ENCODE results near the gene C6. TPM values are rescaled to one million over a fixed set of nuclear protein-coding genes. Genes with fewer than 3 reads are reported as not detected.

The C6 gene
- total RNA-seq (1 to 10 TPM in 3 of 4 donors, under 1 TPM in 1; 0.41 to 5.3 (median 3.5) TPM), polyA plus RNA-seq (1 to 10 TPM in 2 of 3 donors, under 1 TPM in 1; 0.52 to 2.4 (median 1.8) TPM)

GRCh38 chr5:41213340-41213739, at the start of gene C6:
Gene C6 (minus strand): TSS chr5:41213532. CDS start chr5:41203230, 10,302 bp downstream.
- no peaks in the 10 kb centered on the region for H3K9me3 ChIP-seq
- WGBS, 2 donors = 13 to 37% methylated on average over 1 of the region's 1 CpG
- no peak for DNase-seq
- no peak for TF ChIP-seq POLR2AphosphoS5 (IDR thresholded peaks at IDR 0.05)
- TF ChIP-seq POLR2A (IDR thresholded peaks at IDR 0.05) = no peak
- TF ChIP-seq CTCF (IDR thresholded peaks at IDR 0.05) = no peak
- TF ChIP-seq EP300 (IDR thresholded peaks at IDR 0.05) = no peak
- intact Hi-C loops (cut with DNase I) = no loop called here
- no peaks in the 10 kb centered on the region for H3K27me3 ChIP-seq
- H3K4me3 ChIP-seq = no peak within 1 kb of the TSS
- H3K36me3 ChIP-seq = no peaks in the 10 kb centered on the region
- H3K27ac ChIP-seq = no peak within 1 kb of the TSS
- no peaks in the 10 kb centered on the region for H3K4me1 ChIP-seq

- intact Hi-C loops (cut with DNase I) = no loop called here
Measured at GRCh38 chr5:41256400-41256799, 43.1 kb upstream of the C6 start.

GRCh38 chr5:41253109-41253508, 39.8 kb upstream of the C6 start:
- Histone ChIP-seq H3K4me3 (no peak overlapping the region), H3K27ac (no peak overlapping the region), H3K36me3 (no peaks in the 10 kb centered on the region), H3K9me3 (no peaks in the 10 kb centered on the region), H3K4me1 (no peaks in the 10 kb centered on the region), H3K27me3 (no peaks in the 10 kb centered on the region)
- no peak for TF ChIP-seq CTCF (IDR thresholded peaks at IDR 0.05)
- no peak for TF ChIP-seq POLR2AphosphoS5 (IDR thresholded peaks at IDR 0.05)
- no peak for TF ChIP-seq EP300 (IDR thresholded peaks at IDR 0.05)
- TF ChIP-seq POLR2A (IDR thresholded peaks at IDR 0.05) = no peak
- DNase-seq = no peak
- intact Hi-C loops (cut with DNase I) = no loop called here

More at GRCh38 chr5:41256400-41256799, 43.1 kb upstream of the C6 start:
- 92 to 94% methylated on average over 4 of the region's 4 CpGs for WGBS, 2 donors
- Histone ChIP-seq H3K27ac (no peak overlapping the region), H3K27me3 (no peaks in the 10 kb centered on the region), H3K4me1 (no peaks in the 10 kb centered on the region), H3K9me3 (no peaks in the 10 kb centered on the region), H3K36me3 (no peaks in the 10 kb centered on the region), H3K4me3 (no peak overlapping the region)
- no peak for DNase-seq
- TF ChIP-seq CTCF (IDR thresholded peaks at IDR 0.05) = no peak
- TF ChIP-seq EP300 (IDR thresholded peaks at IDR 0.05) = no peak
- TF ChIP-seq POLR2AphosphoS5 (IDR thresholded peaks at IDR 0.05) = no peak
- no peak for TF ChIP-seq POLR2A (IDR thresholded peaks at IDR 0.05)

GRCh38 chr5:41252036-41252435, 38.7 kb upstream of the C6 start:
- TF ChIP-seq CTCF (IDR thresholded peaks at IDR 0.05) (no peak), POLR2AphosphoS5 (IDR thresholded peaks at IDR 0.05) (no peak), POLR2A (IDR thresholded peaks at IDR 0.05) (no peak), EP300 (IDR thresholded peaks at IDR 0.05) (no peak)
- Histone ChIP-seq H3K9me3 (no peaks in the 10 kb centered on the region), H3K4me3 (no peak overlapping the region), H3K36me3 (no peaks in the 10 kb centered on the region), H3K27me3 (no peaks in the 10 kb centered on the region), H3K27ac (no peak overlapping the region), H3K4me1 (no peaks in the 10 kb centered on the region)
- intact Hi-C loops (cut with DNase I) = no loop called here
- DNase-seq = no peak

GRCh38 chr5:41250351-41250987, 37.1 kb upstream of the C6 start:
- Histone ChIP-seq H3K4me3 (no peak overlapping the region), H3K27ac (no peak overlapping the region), H3K36me3 (no peaks in the 10 kb centered on the region), H3K27me3 (no peaks in the 10 kb centered on the region), H3K9me3 (no peaks in the 10 kb centered on the region), H3K4me1 (no peaks in the 10 kb centered on the region)
- 81 to 85% methylated on average over 2 of the region's 2 CpGs for WGBS, 2 donors
- TF ChIP-seq CTCF (IDR thresholded peaks at IDR 0.05) = no peak
- no peak for TF ChIP-seq POLR2AphosphoS5 (IDR thresholded peaks at IDR 0.05)
- no peak for TF ChIP-seq EP300 (IDR thresholded peaks at IDR 0.05)
- TF ChIP-seq POLR2A (IDR thresholded peaks at IDR 0.05) = no peak
- no peak for DNase-seq
- intact Hi-C loops (cut with DNase I) = no loop called here

All from sigmoid colon (tissue), 7 donors.